HEK293 (cell line): Measurements from ENCODE around the gene PDE2A.

Experiments
- CTCF ChIA-PET: fragments of 350-600 bp; formaldehyde crosslinking; extraction: SDS; loops from one replicate; lab custom pipeline; 2021; ENCODE audit warnings: antibody characterized with exemption; lab: Yijun Ruan, JAX
- POLR2A ChIA-PET: fragments of 300-600 bp; formaldehyde crosslinking; extraction: SDS; loops from one replicate; lab custom pipeline; 2020; ENCODE audit warnings: antibody characterized with exemption, inconsistent platforms; lab: Yijun Ruan, JAX
- H3K27ac ChIP-seq: fragments of 200-500 bp; sonication (Bioruptor generic); 2 replicates; pipeline ENCODE4 v1.5.1; 2014; ENCODE audit warnings: low read depth, low read length, control low read depth, inconsistent platforms; ENCODE audit errors: extremely low read depth
- H3K36me3 ChIP-seq, 2 experiments: fragments of 200-500 bp in 1 of 2; sonication (Bioruptor generic) in 1 of 2; 1 replicate in 1 of 2; 2 replicates in 1 of 2; pipeline ENCODE4 v1.5.1; 2014 to 2017; ENCODE audit warnings: inconsistent platforms in 2 of 2, low read length in 2 of 2; ENCODE audit not compliant: control insufficient read depth in 2 of 2, insufficient read depth in 1 of 2
- H3K4me1 ChIP-seq: fragments of 200-500 bp; sonication (Bioruptor generic); 2 replicates; pipeline ENCODE4 v1.5.1; 2014; ENCODE audit warnings: mild to moderate bottlenecking, low read length, inconsistent platforms; ENCODE audit not compliant: control insufficient read depth, insufficient read depth
- H3K4me3 ChIP-seq: 2 replicates; pipeline ENCODE4 v1.5.1; 2011; ENCODE audit warnings: low read depth, mild to moderate bottlenecking, control low read depth, low read length, moderate library complexity
- H3K9me3 ChIP-seq: fragments of 200-500 bp; sonication (Bioruptor generic); 2 replicates; pipeline ENCODE4 v1.5.1; 2014; ENCODE audit warnings: low read depth, low read length, inconsistent platforms; ENCODE audit not compliant: control insufficient read depth, insufficient read depth
- EGR2 ChIP-seq: fragments of 450-650 bp; formaldehyde crosslinking; IDR thresholded peaks from 2 replicates; pipeline ENCODE4 v1.5.1; 2016; ENCODE audit warnings: low read depth, missing biosample characterization, missing genetic modification characterization
- GLI2 ChIP-seq: fragments of 450-650 bp; formaldehyde crosslinking; IDR thresholded peaks from 2 replicates; pipeline ENCODE4; 2017; ENCODE audit warnings: missing biosample characterization, missing genetic modification characterization, low read depth, borderline replicate concordance
- KLF9 ChIP-seq: fragments of 450-650 bp; formaldehyde crosslinking; IDR thresholded peaks from 2 replicates; pipeline ENCODE4 v1.5.1; 2016; ENCODE audit warnings: missing biosample characterization, missing genetic modification characterization, low read depth
- MYNN ChIP-seq: fragments of 450-650 bp; formaldehyde crosslinking; IDR thresholded peaks from 2 replicates; pipeline ENCODE4 v1.5.1; 2016; ENCODE audit warnings: missing biosample characterization, missing genetic modification characterization, borderline replicate concordance
- SCRT1 ChIP-seq: fragments of 450-650 bp; formaldehyde crosslinking; IDR thresholded peaks from 2 replicates; pipeline ENCODE4 v1.5.1; 2016; ENCODE audit warnings: missing biosample characterization, missing genetic modification characterization, borderline replicate concordance
- TCF7L2 ChIP-seq: IDR thresholded peaks from 2 replicates; pipeline ENCODE4 v1.6.1; 2011; ENCODE audit warnings: low read depth, mild to moderate bottlenecking, inconsistent platforms, low read length, moderate library complexity, borderline replicate concordance
- YY1 ChIP-seq: fragments of 450-650 bp; formaldehyde crosslinking; IDR thresholded peaks from 2 replicates; pipeline ENCODE4 v1.5.1; 2018; ENCODE audit warnings: missing biosample characterization, missing genetic modification characterization
- ZFHX2 ChIP-seq: fragments of 450-650 bp; formaldehyde crosslinking; conservative IDR thresholded peaks from 2 replicates; pipeline ENCODE4 v1.5.1; 2016; ENCODE audit warnings: missing biosample characterization, missing genetic modification characterization
- ZIC2 ChIP-seq: fragments of 450-650 bp; formaldehyde crosslinking; IDR thresholded peaks from 2 replicates; pipeline ENCODE4 v1.5.1; 2016; ENCODE audit warnings: missing biosample characterization, missing genetic modification characterization
- ZNF155 ChIP-seq: fragments of 450-650 bp; formaldehyde crosslinking; IDR thresholded peaks from 2 replicates; pipeline ENCODE4 v1.5.1; 2016; ENCODE audit warnings: missing biosample characterization, missing genetic modification characterization
- ZNF184 ChIP-seq: fragments of 450-650 bp; IDR thresholded peaks from 2 replicates; pipeline ENCODE4 v1.5.1; 2018; ENCODE audit warnings: missing biosample characterization, mild to moderate bottlenecking, missing genetic modification characterization
- ZNF214 ChIP-seq: fragments of 450-650 bp; formaldehyde crosslinking; IDR thresholded peaks from 2 replicates; pipeline ENCODE4 v1.5.1; 2017; ENCODE audit warnings: missing biosample characterization, mild to moderate bottlenecking, missing genetic modification characterization, borderline replicate concordance
- ZNF24 ChIP-seq: fragments of 450-650 bp; formaldehyde crosslinking; IDR thresholded peaks from 2 replicates; pipeline ENCODE4 v1.5.1; 2016; ENCODE audit warnings: missing biosample characterization, missing genetic modification characterization
- ZNF280D ChIP-seq: fragments of 450-650 bp; formaldehyde crosslinking; IDR thresholded peaks from 2 replicates; pipeline ENCODE4 v1.5.1; 2016; ENCODE audit warnings: missing biosample characterization, missing genetic modification characterization
- ZNF311 ChIP-seq: fragments of 450-650 bp; formaldehyde crosslinking; IDR thresholded peaks from 2 replicates; pipeline ENCODE4 v1.5.1; 2017; ENCODE audit warnings: missing biosample characterization, missing genetic modification characterization, borderline replicate concordance
- ZNF433 ChIP-seq: fragments of 450-650 bp; formaldehyde crosslinking; IDR thresholded peaks from 2 replicates; pipeline ENCODE4 v1.5.1; 2016; ENCODE audit warnings: missing biosample characterization, missing genetic modification characterization, low read depth
- ZNF623 ChIP-seq: fragments of 450-650 bp; formaldehyde crosslinking; IDR thresholded peaks from 2 replicates; pipeline ENCODE4 v1.5.1; 2016; ENCODE audit warnings: missing biosample characterization, missing genetic modification characterization
- ZNF692 ChIP-seq: fragments of 450-650 bp; formaldehyde crosslinking; IDR thresholded peaks from 2 replicates; pipeline ENCODE4 v1.5.1; 2016; ENCODE audit warnings: missing biosample characterization, missing genetic modification characterization
- ZNF791 ChIP-seq: fragments of 450-650 bp; formaldehyde crosslinking; IDR thresholded peaks from 2 replicates; pipeline ENCODE4 v1.5.1; 2016; ENCODE audit warnings: missing biosample characterization, missing genetic modification characterization
- ZNF843 ChIP-seq: fragments of 450-650 bp; formaldehyde crosslinking; IDR thresholded peaks from 2 replicates; pipeline ENCODE4 v1.5.1; 2016; ENCODE audit warnings: missing biosample characterization, missing genetic modification characterization

The PDE2A gene

GRCh38 chr11:72716290-72716689, 42.1 kb upstream of the PDE2A start:
- no peaks in the 10 kb centered on the region for H3K9me3 ChIP-seq
- TF ChIP-seq YY1 (tag by site-specific recombination) (no peak), ZNF280D (no peak), ZNF843 (tag by site-specific recombination) (no peak)
- TF ChIP-seq, all 188 proteins: peak for 0
- ChIA-PET CTCF (no interaction called here), POLR2A (no interaction called here)
- Histone ChIP-seq H3K27ac (no peak overlapping the region), H3K4me1 (peaks cover 5% of the 10 kb centered on the region; the same call in 1 of the 2 replicates), H3K4me3 (no peak overlapping the region), H3K36me3 (peaks cover 0 to 63% of the 10 kb centered on the region in 2 experiments; a peak in 1 of 3 replicates)

- H3K9me3 ChIP-seq: no peaks in the 10 kb centered on the region
- no peak overlapping the region for H3K27ac ChIP-seq
- ChIA-PET POLR2A (no interaction called here), CTCF (interaction anchor here (0.6 kb wide), 1 partner anchor 29 kb away, joined by 4 read pairs; no protein-coding TSS in a partner anchor)
- no peak overlapping the region for H3K4me3 ChIP-seq
- no peaks in the 10 kb centered on the region for H3K4me1 ChIP-seq
- TF ChIP-seq SCRT1 (tag by site-specific recombination) (no peak), GLI2 (tag by site-specific recombination) (no peak), ZNF311 (tag by site-specific recombination) (no peak), ZFHX2 (tag by site-specific recombination) (0 out of 2 replicates have a peak, but pooled peaks have one; percentile 1)
- peaks cover 0 to 77% of the 10 kb centered on the region in 2 experiments; a peak in 1 of 3 replicates for H3K36me3 ChIP-seq
Measured at GRCh38 chr11:72712841-72713240, 38.6 kb upstream of the PDE2A start.

GRCh38 chr11:72712168-72712751, 38.0 kb upstream of the PDE2A start:
- ChIA-PET CTCF (no interaction called here), POLR2A (no interaction called here)
- H3K4me1 ChIP-seq: no peaks in the 10 kb centered on the region
- H3K36me3 ChIP-seq: peaks cover 0 to 77% of the 10 kb centered on the region in 2 experiments; a peak in 1 of 3 replicates
- TF ChIP-seq ZNF155: no peak
- TF ChIP-seq ZIC2 (tag by site-specific recombination): 0 out of 2 replicates have a peak, but pooled peaks have one; percentile 22
- TF ChIP-seq ZNF692 (tag by site-specific recombination): no peak
- TF ChIP-seq TCF7L2: no peak
- peak; percentile 17; the same call in 1 of the 2 replicates for TF ChIP-seq ZFHX2 (tag by site-specific recombination)
- TF ChIP-seq ZNF623 (tag by site-specific recombination): no peak
- TF ChIP-seq ZNF24 (tag by site-specific recombination): no peak
- no peak for TF ChIP-seq ZNF433
- TF ChIP-seq ZNF791 (tag by site-specific recombination): no peak
- no peak for TF ChIP-seq MYNN
- TF ChIP-seq ZNF184 (tag by site-specific recombination): no peak
- no peak for TF ChIP-seq ZNF214
- TF ChIP-seq EGR2 (tag by site-specific recombination): 0 out of 2 replicates have a peak, but pooled peaks have one; percentile 51
- peak; percentile 62 for TF ChIP-seq KLF9 (tag by site-specific recombination)
- H3K4me3 ChIP-seq: no peak overlapping the region
- H3K9me3 ChIP-seq: no peaks in the 10 kb centered on the region
- H3K27ac ChIP-seq: no peak overlapping the region
